Stimulated activated CD4-positive, alpha-beta T cell treated with anti-CD3 and anti-CD28 coated beads, Interleukin-1b, Interleukin-23, amount 100 ng/mL, for 1 hour (primary cell): ENCODE results near the gene METTL13.
A peak's percentile ranks its signal among the peaks of the same experiment; 100 is the strongest.

ENCODE experiments used
- DNase-seq, 2 donors: peaks; one replicate each; pipeline ENCODE4 v3.0.0-alpha.2; 2020; ENCODE audit warnings: low read depth in 2 of 2

Gene METTL13

GRCh38 chr1:171781176-171781875, at the start of gene METTL13:
Gene METTL13 (plus strand): TSS chr1:171781660. CDS start chr1:171781968, 308 bp downstream.
- DNase-seq: peak; percentile 91 to 94

- DNase-seq: no peak
Measured at GRCh38 chr1:171736196-171736595, 45.3 kb upstream of the METTL13 start.

- no peak for DNase-seq
Measured at GRCh38 chr1:171738911-171739310, 42.5 kb upstream of the METTL13 start.

GRCh38 chr1:171739656-171740055, 41.8 kb upstream of the METTL13 start:
- no peak for DNase-seq

GRCh38 chr1:171740356-171740863, 41.0 kb upstream of the METTL13 start:
- DNase-seq: no peak

GRCh38 chr1:171740987-171741871, 40.2 kb upstream of the METTL13 start:
- no peak for DNase-seq

GRCh38 chr1:171741872-171742576, 39.4 kb upstream of the METTL13 start, which contains the start of gene VAMP4:
Gene VAMP4 (minus strand): TSS chr1:171742065. CDS start chr1:171738414, 3,651 bp downstream.
- peak; percentile 58 to 74 for DNase-seq

GRCh38 chr1:171742577-171742922, 38.9 kb upstream of the METTL13 start:
- DNase-seq: no peak

- no peak for DNase-seq
Measured at GRCh38 chr1:171743081-171743870, 38.2 kb upstream of the METTL13 start.

GRCh38 chr1:171744986-171745385, 36.5 kb upstream of the METTL13 start:
- DNase-seq: no peak

- no peak for DNase-seq
Measured at GRCh38 chr1:171748651-171749050, 32.8 kb upstream of the METTL13 start.

- no peak for DNase-seq
Measured at GRCh38 chr1:171751221-171751620, 30.2 kb upstream of the METTL13 start.

- no peak for DNase-seq
Measured at GRCh38 chr1:171753182-171753581, 28.3 kb upstream of the METTL13 start.

GRCh38 chr1:171753685-171754352, 27.6 kb upstream of the METTL13 start:
- no peak for DNase-seq

GRCh38 chr1:171754353-171754705, 27.1 kb upstream of the METTL13 start:
- DNase-seq: no peak

GRCh38 chr1:171754971-171755370, 26.5 kb upstream of the METTL13 start:
- no peak for DNase-seq

- no peak for DNase-seq
Measured at GRCh38 chr1:171756856-171757255, 24.6 kb upstream of the METTL13 start.

- DNase-seq: no peak
Measured at GRCh38 chr1:171758011-171758410, 23.4 kb upstream of the METTL13 start.

- no peak for DNase-seq
Measured at GRCh38 chr1:171762143-171762563, 19.3 kb upstream of the METTL13 start.

GRCh38 chr1:171763764-171764163, 17.7 kb upstream of the METTL13 start:
- no peak for DNase-seq

GRCh38 chr1:171769171-171769570, 12.3 kb upstream of the METTL13 start:
- no peak for DNase-seq
